OCI-LY1 (cell line): ENCODE results near the gene LPA.

ENCODE experiments used
- H2AFZ ChIP-seq: fragments of 200-600 bp; sonication (generic), shearing (Covaris generic); 2 replicates; pipeline ENCODE4 v1.6.0; 2014; ENCODE audit warnings: antibody characterized with exemption, mild to moderate bottlenecking, low read length
- H3F3A ChIP-seq: fragments of 200-600 bp; sonication (generic), shearing (Covaris generic); 2 replicates; pipeline ENCODE4 v1.6.0; 2014; ENCODE audit warnings: mild to moderate bottlenecking, antibody characterized with exemption, low read length, moderate library complexity; ENCODE audit not compliant: insufficient read depth
- H3K27ac ChIP-seq: fragments of 200-600 bp; sonication (generic); 2 replicates; pipeline ENCODE4 v1.5.1; 2014; ENCODE audit warnings: low read length, mixed run types, mild to moderate bottlenecking, low read depth; ENCODE audit not compliant: poor library complexity, severe bottlenecking
- H3K27me3 ChIP-seq: fragments of 200-600 bp; sonication (generic); 2 replicates; pipeline ENCODE4 v1.6.0; 2014; ENCODE audit warnings: antibody characterized with exemption, mild to moderate bottlenecking, low read length, moderate library complexity; ENCODE audit not compliant: insufficient read depth
- H3K36me3 ChIP-seq: fragments of 200-600 bp; sonication (generic); 2 replicates; pipeline ENCODE4 v1.6.1; 2014; ENCODE audit warnings: mild to moderate bottlenecking, antibody characterized with exemption, low read length, moderate library complexity, mixed read lengths; ENCODE audit not compliant: insufficient read depth
- H3K4me1 ChIP-seq: fragments of 200-600 bp; sonication (generic); 2 replicates; pipeline ENCODE4 v1.5.1; 2014; ENCODE audit warnings: mild to moderate bottlenecking, low read length, moderate library complexity; ENCODE audit not compliant: insufficient read depth, severe bottlenecking
- H3K4me2 ChIP-seq: fragments of 200-600 bp; sonication (generic), shearing (Covaris generic); 2 replicates; pipeline ENCODE4 v1.6.1; 2014; ENCODE audit warnings: low read length
- H3K4me3 ChIP-seq: fragments of 200-600 bp; sonication (generic); 2 replicates; pipeline ENCODE4 v1.5.1; 2014; ENCODE audit warnings: low read length, low read depth, mild to moderate bottlenecking, mixed read lengths; ENCODE audit not compliant: poor library complexity, severe bottlenecking
- H3K79me2 ChIP-seq: fragments of 200-600 bp; shearing (Covaris generic); 2 replicates; pipeline ENCODE4 v1.6.1; 2016; ENCODE audit warnings: mixed run types, low read length, mixed read lengths; ENCODE audit not compliant: insufficient read depth
- H3K9ac ChIP-seq: fragments of 200-600 bp; sonication (generic), shearing (Covaris generic); 2 replicates; pipeline ENCODE4 v1.6.1; 2014; ENCODE audit warnings: mild to moderate bottlenecking, low read length, mixed read lengths
- H3K9me2 ChIP-seq: fragments of 200-600 bp; sonication (generic), shearing (Covaris generic); 2 replicates; pipeline ENCODE4 v1.6.1; 2014; ENCODE audit warnings: low read depth, mild to moderate bottlenecking, low read length, mixed read lengths
- H3K9me3 ChIP-seq: fragments of 200-600 bp; shearing (Covaris generic); 2 replicates; pipeline ENCODE4 v1.6.1; 2014; ENCODE audit warnings: low read length, mixed read lengths
- H4K20me1 ChIP-seq: fragments of 200-600 bp; sonication (generic), shearing (Covaris generic); 2 replicates; pipeline ENCODE4 v1.6.0; 2016; ENCODE audit warnings: mild to moderate bottlenecking, low read length; ENCODE audit not compliant: insufficient read depth
- EZH2 ChIP-seq: fragments of 200-600 bp; sonication (generic), shearing (Covaris generic); IDR thresholded peaks from 2 replicates; pipeline ENCODE4 v1.8.0; 2017; ENCODE audit warnings: borderline replicate concordance, mixed run types, mild to moderate bottlenecking, antibody characterized with exemption, low read length, moderate library complexity, mixed read lengths
- TF ChIP-seq, protein P1 (sequence below): fragments of 200-600 bp; sonication (generic), shearing (Covaris generic); IDR thresholded peaks from 2 replicates; pipeline ENCODE4 v1.5.1; 2017; ENCODE audit warnings: mild to moderate bottlenecking, antibody characterized with exemption, low read length, moderate library complexity, mixed read lengths

Gene LPA

DNA sequence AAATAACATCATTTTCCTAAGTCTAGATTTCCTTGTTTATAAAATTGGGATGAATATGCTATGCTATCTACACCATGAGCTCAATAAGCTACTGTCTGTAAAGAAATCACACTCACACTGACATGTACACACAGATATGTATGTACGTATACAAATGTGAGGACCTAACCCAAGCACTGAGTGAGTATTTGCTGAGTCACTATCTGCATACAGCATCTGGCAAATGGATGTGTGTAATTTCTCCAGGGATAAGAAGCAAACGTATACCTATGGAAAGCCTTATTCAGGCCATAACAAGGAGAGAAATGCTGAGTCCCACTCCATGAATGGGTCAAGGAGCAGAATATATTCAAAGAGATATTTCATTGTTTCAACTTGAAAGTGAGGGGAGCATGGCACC, 153.9 kb downstream of the LPA start:
- no peak overlapping the region for H2AFZ ChIP-seq

DNA sequence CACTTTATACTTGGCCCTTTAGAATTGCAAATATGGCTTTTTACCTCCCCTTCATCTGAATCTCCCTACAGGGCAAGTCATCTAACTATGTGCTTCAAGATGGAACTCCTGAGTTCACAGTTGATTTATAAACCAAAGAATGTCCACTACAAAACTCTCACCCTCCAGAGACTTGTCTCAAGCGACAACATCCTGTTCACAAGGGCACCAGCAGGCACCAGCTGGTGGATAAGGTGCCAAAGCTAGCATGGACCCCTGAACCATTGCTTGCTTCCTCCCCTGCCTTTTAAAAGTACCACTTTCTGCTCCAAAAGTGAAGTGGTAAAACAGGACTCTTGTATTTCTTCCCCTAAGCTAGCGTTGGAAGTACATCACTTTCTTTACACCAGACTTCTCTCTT, 154.5 kb downstream of the LPA start:
- Histone ChIP-seq H3K9me2 (no peaks in the 10 kb centered on the region), H3K9me3 (no peaks in the 10 kb centered on the region), H3F3A (no peaks in the 10 kb centered on the region), H3K4me2 (no peak overlapping the region), H3K4me1 (no peaks in the 10 kb centered on the region), H3K4me3 (no peak overlapping the region), H3K79me2 (no peaks in the 10 kb centered on the region), H3K36me3 (no peaks in the 10 kb centered on the region), H3K9ac (no peak overlapping the region), H3K27me3 (no peaks in the 10 kb centered on the region), H4K20me1 (no peaks in the 10 kb centered on the region), H2AFZ (no peak overlapping the region), H3K27ac (no peak overlapping the region)
- TF ChIP-seq EZH2 = no peak
- TF ChIP-seq, protein P1, sequence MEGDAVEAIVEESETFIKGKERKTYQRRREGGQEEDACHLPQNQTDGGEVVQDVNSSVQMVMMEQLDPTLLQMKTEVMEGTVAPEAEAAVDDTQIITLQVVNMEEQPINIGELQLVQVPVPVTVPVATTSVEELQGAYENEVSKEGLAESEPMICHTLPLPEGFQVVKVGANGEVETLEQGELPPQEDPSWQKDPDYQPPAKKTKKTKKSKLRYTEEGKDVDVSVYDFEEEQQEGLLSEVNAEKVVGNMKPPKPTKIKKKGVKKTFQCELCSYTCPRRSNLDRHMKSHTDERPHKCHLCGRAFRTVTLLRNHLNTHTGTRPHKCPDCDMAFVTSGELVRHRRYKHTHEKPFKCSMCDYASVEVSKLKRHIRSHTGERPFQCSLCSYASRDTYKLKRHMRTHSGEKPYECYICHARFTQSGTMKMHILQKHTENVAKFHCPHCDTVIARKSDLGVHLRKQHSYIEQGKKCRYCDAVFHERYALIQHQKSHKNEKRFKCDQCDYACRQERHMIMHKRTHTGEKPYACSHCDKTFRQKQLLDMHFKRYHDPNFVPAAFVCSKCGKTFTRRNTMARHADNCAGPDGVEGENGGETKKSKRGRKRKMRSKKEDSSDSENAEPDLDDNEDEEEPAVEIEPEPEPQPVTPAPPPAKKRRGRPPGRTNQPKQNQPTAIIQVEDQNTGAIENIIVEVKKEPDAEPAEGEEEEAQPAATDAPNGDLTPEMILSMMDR = no peak

More for the DNA sequence above, 153.9 kb downstream of the LPA start:
- Histone ChIP-seq H4K20me1 (no peaks in the 10 kb centered on the region), H3K4me3 (no peak overlapping the region), H3K36me3 (no peaks in the 10 kb centered on the region), H3K9ac (no peak overlapping the region), H3K79me2 (no peaks in the 10 kb centered on the region), H3F3A (no peaks in the 10 kb centered on the region), H3K4me2 (no peak overlapping the region), H3K27ac (no peak overlapping the region), H3K4me1 (no peaks in the 10 kb centered on the region), H3K9me2 (no peaks in the 10 kb centered on the region), H3K27me3 (no peaks in the 10 kb centered on the region), H3K9me3 (no peaks in the 10 kb centered on the region)
- TF ChIP-seq, protein P1 = no peak
- no peak for TF ChIP-seq EZH2

DNA sequence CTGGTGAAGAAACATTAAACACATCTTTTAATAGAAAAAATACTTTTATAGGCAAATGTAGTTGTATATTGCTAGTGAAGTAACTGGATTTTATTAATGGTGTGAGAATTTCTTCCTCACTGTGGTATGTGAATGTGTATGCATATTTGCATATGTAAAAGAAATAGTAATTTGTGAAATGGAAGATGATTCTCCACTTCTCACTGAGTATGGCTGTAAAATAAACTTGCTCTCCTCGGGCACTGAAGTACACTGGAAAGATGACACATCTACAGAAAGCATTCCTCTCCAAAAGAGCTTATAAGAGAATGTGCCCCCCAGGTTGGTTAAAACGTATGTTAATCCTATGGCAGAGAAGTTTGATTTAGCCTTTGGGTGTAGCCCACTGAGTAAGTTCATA, 155.5 kb downstream of the LPA start:
- Histone ChIP-seq H3K9me3 (no peaks in the 10 kb centered on the region), H3K4me3 (no peak overlapping the region), H3K4me1 (no peaks in the 10 kb centered on the region), H3K9me2 (no peaks in the 10 kb centered on the region), H2AFZ (no peak overlapping the region), H3K9ac (no peak overlapping the region), H4K20me1 (no peaks in the 10 kb centered on the region), H3K4me2 (no peak overlapping the region), H3K27ac (no peak overlapping the region), H3K79me2 (no peaks in the 10 kb centered on the region), H3K36me3 (no peaks in the 10 kb centered on the region), H3F3A (no peaks in the 10 kb centered on the region), H3K27me3 (no peaks in the 10 kb centered on the region)
- TF ChIP-seq, protein P1 = no peak
- TF ChIP-seq EZH2 = no peak
